Pancreas (tissue), 10 donors: Measurements from ENCODE around the gene MDP1. TPM values are rescaled to one million over a fixed set of nuclear protein-coding genes. Genes with fewer than 3 reads are reported as not detected.
A peak's percentile ranks its signal among the peaks of the same experiment; 100 is the strongest.

Source experiments
- ATAC-seq, 4 donors: fragments of 200-7000 bp; cut with Tn5 transposase; one replicate each; pipeline versions ENCODE4 v1.8.0 to v1.9.1; 2020; ENCODE audit warnings: mild to moderate bottlenecking in 4 of 4, moderate library complexity in 4 of 4
- DNase-seq, 6 donors: peaks; one replicate each; pipeline ENCODE4 v3.0.0-alpha.2; 2020
- FAIRE-seq: peaks from 2 replicates; lab custom pipeline; 2012; peaks lifted over from hg19 to GRCh38; lab: Jason Lieb, UNC
- H3K27ac ChIP-seq, 4 donors: fragments of 200-600 bp; sonication (generic); 1 replicate in 3 of 4; 2 replicates in 1 of 4; pipeline versions ENCODE4 v1.5.0 to v1.8.0; 2020
- H3K27me3 ChIP-seq, 4 donors: fragments of 200-600 bp; one replicate each; pipeline ENCODE4 v1.8.0; 2021
- H3K36me3 ChIP-seq, 3 donors: fragments of 200-600 bp; sonication (generic) in 1 of 3; one replicate each; pipeline versions ENCODE4 v1.5.0 to v1.8.0; 2020 to 2021
- H3K4me1 ChIP-seq, 3 donors: fragments of 200-600 bp; one replicate each; pipeline ENCODE4 v1.8.0; 2021
- H3K4me3 ChIP-seq, 4 donors: fragments of 200-600 bp; sonication (generic) in 2 of 4; one replicate each; pipeline versions ENCODE4 v1.5.0 to v1.8.0; 2020 to 2021
- H3K9me3 ChIP-seq, 4 donors: fragments of 200-600 bp; one replicate each; pipeline ENCODE4 v1.8.0; 2021
- CTCF ChIP-seq, 4 donors: fragments of 200-600 bp; sonication (generic) in 3 of 4; IDR thresholded peaks; one replicate each; pipeline versions ENCODE4 v1.5.0 to v1.8.0; 2021; ENCODE audit warnings: antibody characterized with exemption in 4 of 4
- WGBS, 2 donors: extraction: QIAGEN DNeasy Blood & Tissue Kit; methylation state at CpG; one replicate each; pipeline ENCODE4 v1.1.7; 2013; 5-methylcytosine and 5-hydroxymethylcytosine counted together
- intact Hi-C, 3 donors: fragments of 100-400 bp; cut with DNase I; formaldehyde crosslinking; loops; one replicate each; pipeline versions ENCODE4 v1.11.1 to v1.14.2; 2022
- polyA plus RNA-seq, 2 donors: library from polyadenylated mRNA; stranded (reverse); fragments of 200-250 nt; gene quantifications; one replicate each; pipeline ENCODE4 v1.2.3, GENCODE V29; 2013
- total RNA-seq, 6 donors: library from RNA; stranded (reverse); fragmentation: NEBNext Ultra II Directional in 4 of 6; extraction: Animal tissue kit (Norgen Biotek cat#: 25700) in 4 of 6; gene quantifications; one replicate each; pipeline versions ENCODE4 v1.2.1 to v1.2.4, GENCODE V29; 2021 to 2023
- donor health status: healthy with polysubstance abuse.
- donor health status: DM: no; HTN: no; CAD: no; lungs with moderate emphysema.
- donor health status: DM: no; HTN: no; CAD: no.
- donor health status: control.
- donor health status: control.
- donor health status: Bipolar disorder and iron deficiency.
- donor health status: DM: yes; HTN: yes; CAD: no.
- donor health status: DM: no; HTN: no; CAD: no.
- donor health status: DM: no; HTN: no; CAD: no.
- donor health status: DM: yes; HTN: yes; CAD: no.

The MDP1 gene
- total and polyA plus RNA-seq, 8 donors, result 7.8 to 31.7 (median 10.3) TPM

GRCh38 chr14:24198814-24199524 is 16.9 kb downstream of the MDP1 start:
- H3K36me3 ChIP-seq, result no peaks in the 10 kb centered on the region
- H3K27me3 ChIP-seq, result no peaks in the 10 kb centered on the region
- FAIRE-seq, result no peak
- peaks cover 0 to 26% (median 4%) of the 10 kb centered on the region in 3 donors for H3K4me1 ChIP-seq
- H3K9me3 ChIP-seq, result no peaks in the 10 kb centered on the region
- DNase-seq, result no peak
- H3K27ac ChIP-seq, result no peak overlapping the region
- H3K4me3 ChIP-seq, result no peak overlapping the region
- intact Hi-C loops, result no loop called here
- WGBS, 2 donors, result 85 to 87% methylated on average over 7 of the region's 7 CpGs
- TF ChIP-seq CTCF (IDR thresholded peaks at IDR 0.05), result no peak
- ATAC-seq, result no peak

DNA sequence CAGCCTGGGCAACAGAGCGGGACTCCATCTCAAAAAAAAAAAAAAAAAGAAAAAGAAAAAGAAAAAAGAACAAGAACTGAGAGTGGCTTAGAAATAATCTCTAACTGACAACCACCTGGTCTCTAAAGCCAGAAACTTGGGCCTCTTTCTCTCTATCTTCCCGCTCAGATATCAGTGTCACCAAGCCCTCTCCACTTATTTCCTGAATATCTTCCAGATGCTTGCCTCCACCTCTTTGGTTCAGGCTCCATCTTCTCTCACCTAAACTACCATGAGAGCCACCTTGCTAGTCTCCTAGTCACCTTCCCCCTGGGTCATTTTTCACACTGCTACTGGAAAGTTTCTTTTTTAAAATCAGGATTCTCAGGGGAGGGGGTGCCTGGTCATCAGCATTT is 18.8 kb downstream of the MDP1 start:
- no peak for TF ChIP-seq CTCF (IDR thresholded peaks at IDR 0.05)

GRCh38 chr14:24196071-24197055 is 19.5 kb downstream of the MDP1 start:
- no peak for TF ChIP-seq CTCF (IDR thresholded peaks at IDR 0.05)
- Histone ChIP-seq H3K27me3 (no peaks in the 10 kb centered on the region), H3K4me1 (peaks cover 0 to 26% (median 4%) of the 10 kb centered on the region in 3 donors), H3K9me3 (no peaks in the 10 kb centered on the region), H3K4me3 (peak overlapping the region; percentile 59 to 99 (median 96)), H3K27ac (peak overlapping the region; percentile 94 to 100 (median 99)), H3K36me3 (peaks cover 0 to 6% (median 0%) of the 10 kb centered on the region in 3 donors)
- intact Hi-C loops, result no loop called here
- FAIRE-seq (no peak), DNase-seq (no peak), ATAC-seq (peak; percentile 29 to 60 (median 46))
- 13 to 15% methylated on average over 33 of the region's 33 CpGs for WGBS, 2 donors

More for the DNA sequence above, 18.8 kb downstream of the MDP1 start:
- intact Hi-C loops, result no loop called here
- peaks cover 0 to 26% (median 4%) of the 10 kb centered on the region in 3 donors for H3K4me1 ChIP-seq
- FAIRE-seq (no peak), DNase-seq (no peak), ATAC-seq (no peak)
- H3K9me3 ChIP-seq, result no peaks in the 10 kb centered on the region
- H3K27ac ChIP-seq, result peak overlapping the region in 3 of 4 donors; percentile 94 to 100 (median 99)
- no peaks in the 10 kb centered on the region for H3K27me3 ChIP-seq
- peaks cover 0 to 6% (median 0%) of the 10 kb centered on the region in 3 donors for H3K36me3 ChIP-seq
- H3K4me3 ChIP-seq, result peak overlapping the region; percentile 59 to 99 (median 96)
- 41 to 50% methylated on average over 2 of the region's 2 CpGs for WGBS, 2 donors

GRCh38 chr14:24195186-24196070 is 20.4 kb downstream of the MDP1 start, which contains the start of gene TM9SF1:
TM9SF1 (minus strand) TSS chr14:24195441; CDS start chr14:24195019, 422 bp downstream.
- no peak for TF ChIP-seq CTCF (IDR thresholded peaks at IDR 0.05)
- Histone ChIP-seq H3K9me3 (no peaks in the 10 kb centered on the region), H3K4me3 (peak within 1 kb of the TSS; percentile 59 to 99 (median 96)), H3K36me3 (peaks cover 0 to 6% (median 0%) of the 10 kb centered on the region in 3 donors), H3K27ac (peak within 1 kb of the TSS; percentile 94 to 100 (median 99)), H3K4me1 (peaks cover 0 to 26% (median 4%) of the 10 kb centered on the region in 3 donors), H3K27me3 (no peaks in the 10 kb centered on the region)
- ATAC-seq (peak; percentile 94 to 97 (median 95)), DNase-seq (peak; percentile 88 to 97 (median 90)), FAIRE-seq (no peak)
- 0% methylated on average over 86 to 89 of the region's 89 CpGs for WGBS, 2 donors
- intact Hi-C loops, result no loop called here
